NCI-H2227 treated with DMSO at 0.1 percent for 48 hours (cell line): ENCODE data around the gene C1QA.

Source experiments
- DNase-seq: peaks from one replicate; lab custom pipeline; 2025; lab: John Stamatoyannopoulos, UW

C1QA gene, protein sequence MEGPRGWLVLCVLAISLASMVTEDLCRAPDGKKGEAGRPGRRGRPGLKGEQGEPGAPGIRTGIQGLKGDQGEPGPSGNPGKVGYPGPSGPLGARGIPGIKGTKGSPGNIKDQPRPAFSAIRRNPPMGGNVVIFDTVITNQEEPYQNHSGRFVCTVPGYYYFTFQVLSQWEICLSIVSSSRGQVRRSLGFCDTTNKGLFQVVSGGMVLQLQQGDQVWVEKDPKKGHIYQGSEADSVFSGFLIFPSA

DNA sequence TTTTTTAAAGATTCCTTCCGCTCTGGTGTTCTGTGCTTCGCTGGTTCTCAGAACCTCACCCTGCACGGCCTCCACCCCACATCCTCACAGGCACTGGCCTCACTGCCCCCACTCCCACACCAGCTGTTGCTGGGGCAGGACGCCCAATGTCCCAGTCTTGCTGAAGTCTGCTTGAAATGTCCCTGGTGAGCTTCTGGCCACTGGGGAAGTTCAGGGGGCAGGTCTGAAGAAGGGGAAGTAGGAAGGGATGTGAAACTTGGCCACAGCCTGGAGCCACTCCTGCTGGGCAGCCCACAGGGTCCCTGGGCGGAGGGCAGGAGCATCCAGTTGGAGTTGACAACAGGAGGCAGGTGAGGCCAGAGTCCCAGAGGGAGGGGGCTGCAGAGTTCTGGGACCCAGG is at the start of gene C1QA:
TSS of gene C1QA (plus strand) at position 276 of the 400 bp plus-strand sequence. CDS start 989 bp downstream, outside the sequence.
- no peak for DNase-seq

DNA sequence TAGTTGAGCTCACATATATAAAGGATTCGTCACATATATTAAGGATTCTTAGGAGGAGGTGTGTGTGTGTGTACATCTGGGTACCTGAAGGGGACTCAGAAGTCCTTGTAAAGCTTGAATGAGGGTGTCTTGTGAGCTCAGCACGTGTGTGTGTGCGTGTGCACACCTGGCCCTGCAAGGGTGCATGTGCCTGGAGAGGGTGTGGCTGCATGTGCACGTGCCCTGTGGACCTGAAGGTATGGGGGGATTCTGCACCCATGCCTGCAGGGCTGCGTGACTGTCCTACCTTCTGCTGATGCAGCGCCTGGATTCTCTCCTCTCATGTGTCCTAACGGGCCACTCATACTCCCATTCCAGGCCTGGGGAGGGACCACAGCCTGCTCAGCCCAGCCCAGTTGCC is 49.2 kb upstream of the C1QA start:
- no peak for DNase-seq

DNA sequence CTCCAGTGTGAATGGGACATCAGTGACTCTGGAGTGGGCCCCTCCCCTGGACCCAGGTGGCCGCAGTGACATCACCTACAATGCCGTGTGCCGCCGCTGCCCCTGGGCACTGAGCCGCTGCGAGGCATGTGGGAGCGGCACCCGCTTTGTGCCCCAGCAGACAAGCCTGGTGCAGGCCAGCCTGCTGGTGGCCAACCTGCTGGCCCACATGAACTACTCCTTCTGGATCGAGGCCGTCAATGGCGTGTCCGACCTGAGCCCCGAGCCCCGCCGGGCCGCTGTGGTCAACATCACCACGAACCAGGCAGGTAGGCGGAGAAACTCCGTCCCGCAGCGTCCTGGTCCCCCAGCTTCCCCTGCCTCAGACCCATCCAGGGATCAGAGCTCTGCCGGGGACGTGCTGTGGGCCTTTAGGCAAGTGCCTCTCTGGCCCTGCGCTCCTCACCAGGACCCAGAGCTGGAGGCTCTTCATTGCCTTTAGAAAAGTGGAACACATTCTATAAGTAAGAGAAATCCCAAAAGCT is 47.5 kb upstream of the C1QA start:
- no peak for DNase-seq

DNA sequence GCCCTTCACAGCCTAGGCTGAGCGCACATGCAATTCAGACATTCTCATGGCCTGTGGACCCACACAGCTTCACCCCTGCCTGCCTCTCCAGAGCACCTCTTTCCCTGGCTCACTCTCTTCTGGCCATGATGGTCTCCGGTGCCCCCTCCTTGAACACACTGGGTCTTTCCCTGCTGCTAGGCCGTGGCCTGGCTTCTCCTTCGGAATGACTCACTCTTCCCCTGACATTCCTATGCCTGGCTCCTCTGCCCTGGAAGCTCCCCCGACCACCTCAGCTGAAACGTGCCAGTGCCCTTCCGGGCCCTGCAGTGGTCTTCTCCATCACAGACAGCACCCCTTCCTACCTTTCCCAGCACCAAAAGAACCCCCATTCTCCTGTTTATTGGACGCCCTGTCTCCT is 44.9 kb upstream of the C1QA start:
- DNase-seq, result no peak

DNA sequence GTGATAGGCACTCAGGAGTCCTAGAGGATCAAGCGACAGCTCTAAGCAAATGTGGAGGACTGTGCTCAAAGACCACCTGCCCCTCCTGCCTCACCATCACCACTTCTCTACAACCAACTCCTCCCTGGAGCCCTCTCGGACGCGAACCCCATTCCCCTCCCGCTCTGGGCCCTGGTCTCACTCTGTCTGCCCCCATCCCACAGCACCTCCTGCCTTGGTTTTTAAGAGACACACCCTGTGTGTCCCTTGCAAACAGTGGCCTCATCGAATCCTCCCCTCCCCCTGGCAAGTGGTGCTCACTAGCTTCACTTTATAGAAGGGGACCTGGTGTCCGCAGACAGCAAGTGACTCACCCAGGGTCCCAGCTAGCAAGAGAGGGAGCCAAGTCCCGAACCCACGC is 44.4 kb upstream of the C1QA start:
- no peak for DNase-seq

DNA sequence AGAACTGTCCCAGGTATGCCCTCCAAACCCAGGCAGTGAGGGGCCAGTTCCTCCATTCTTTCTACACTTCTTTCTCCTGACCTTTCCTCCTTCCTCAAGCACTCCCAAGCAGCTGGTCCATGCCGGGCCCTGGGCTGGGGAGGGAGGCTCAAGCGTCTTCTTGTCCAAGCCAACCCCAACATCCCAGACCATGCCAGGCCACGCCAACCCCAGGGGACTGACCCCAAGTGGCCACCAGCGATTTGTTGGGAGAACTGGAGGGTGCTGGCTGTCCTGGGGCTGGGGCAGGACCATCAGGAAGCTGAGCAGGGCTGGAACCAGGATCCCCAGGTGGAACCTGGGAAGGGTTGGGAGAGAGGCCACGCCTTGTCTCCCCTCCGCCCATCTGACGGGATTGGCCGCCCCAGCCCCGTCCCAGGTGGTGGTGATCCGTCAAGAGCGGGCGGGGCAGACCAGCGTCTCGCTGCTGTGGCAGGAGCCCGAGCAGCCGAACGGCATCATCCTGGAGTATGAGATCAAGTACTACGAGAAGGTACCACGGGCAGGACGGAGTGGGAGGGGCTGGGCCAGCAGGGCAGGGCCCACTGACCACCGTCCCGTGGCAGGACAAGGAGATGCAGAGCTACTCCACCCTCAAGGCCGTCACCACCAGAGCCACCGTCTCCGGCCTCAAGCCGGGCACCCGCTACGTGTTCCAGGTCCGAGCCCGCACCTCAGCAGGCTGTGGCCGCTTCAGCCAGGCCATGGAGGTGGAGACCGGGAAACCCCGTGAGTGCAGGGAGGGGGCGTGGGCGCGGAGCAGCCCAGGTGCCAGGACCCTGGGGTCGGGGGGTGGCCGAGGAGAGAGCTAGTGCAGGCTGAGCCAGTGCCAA is 43.3 kb upstream of the C1QA start:
- DNase-seq, result no peak

DNA sequence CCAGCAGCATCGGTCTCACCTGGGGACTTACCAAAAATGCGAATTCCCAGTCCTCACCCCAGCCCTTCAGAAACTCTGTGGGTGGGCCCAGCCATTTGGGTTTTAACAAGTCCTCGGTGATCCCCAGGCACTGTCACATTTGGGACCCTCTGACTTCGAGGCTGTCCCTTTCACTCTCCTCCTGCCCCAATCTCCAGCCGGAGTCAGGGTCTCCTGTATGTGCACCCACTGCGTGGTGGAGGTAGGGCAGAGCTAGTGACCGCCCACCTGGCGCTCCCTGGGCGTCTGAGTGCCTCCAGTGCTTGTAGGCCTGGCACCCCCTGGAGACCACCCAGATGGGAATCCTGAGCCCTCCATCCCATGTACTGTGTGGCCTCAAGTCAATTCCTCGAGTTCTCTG is 42.0 kb upstream of the C1QA start:
- DNase-seq, result no peak

DNA sequence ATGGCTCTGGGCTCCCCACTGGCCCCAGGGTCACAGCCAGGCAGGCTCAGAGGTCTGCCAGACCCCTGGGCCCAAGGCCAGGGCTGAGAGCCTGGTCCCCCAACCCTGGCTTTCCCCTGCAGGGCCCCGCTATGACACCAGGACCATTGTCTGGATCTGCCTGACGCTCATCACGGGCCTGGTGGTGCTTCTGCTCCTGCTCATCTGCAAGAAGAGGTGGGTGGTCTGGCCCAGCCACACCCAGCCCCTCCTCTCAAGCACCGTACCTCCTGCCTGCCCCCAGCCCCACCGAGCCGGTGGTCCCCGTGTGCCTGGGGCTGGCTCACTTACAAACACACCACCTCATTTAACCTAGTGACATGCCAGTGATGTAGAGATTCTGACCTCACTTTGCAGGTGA is 41.3 kb upstream of the C1QA start:
- DNase-seq, result no peak

DNA sequence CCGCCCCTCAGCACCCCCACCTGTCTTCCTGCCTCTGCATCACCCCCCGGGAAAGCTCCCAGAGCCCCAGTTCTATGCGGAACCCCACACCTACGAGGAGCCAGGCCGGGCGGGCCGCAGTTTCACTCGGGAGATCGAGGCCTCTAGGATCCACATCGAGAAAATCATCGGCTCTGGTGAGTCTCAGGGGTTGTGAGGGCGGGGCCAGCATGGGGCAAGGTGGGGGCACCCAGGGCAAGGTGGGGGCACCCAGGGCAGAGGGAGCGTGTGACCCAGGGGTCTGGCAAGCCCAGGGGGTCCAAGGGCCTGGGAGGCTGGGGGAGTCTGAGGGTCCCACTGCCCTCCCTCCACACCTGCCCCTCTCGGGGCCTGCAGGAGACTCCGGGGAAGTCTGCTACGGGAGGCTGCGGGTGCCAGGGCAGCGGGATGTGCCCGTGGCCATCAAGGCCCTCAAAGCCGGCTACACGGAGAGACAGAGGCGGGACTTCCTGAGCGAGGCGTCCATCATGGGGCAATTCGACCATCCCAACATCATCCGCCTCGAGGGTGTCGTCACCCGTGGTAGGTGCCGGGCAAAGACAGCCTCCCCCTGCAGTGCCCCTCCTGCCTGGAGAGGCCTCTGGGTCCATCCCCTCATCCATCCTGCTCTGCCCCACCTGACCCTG is 39.0 kb upstream of the C1QA start:
- no peak for DNase-seq

DNA sequence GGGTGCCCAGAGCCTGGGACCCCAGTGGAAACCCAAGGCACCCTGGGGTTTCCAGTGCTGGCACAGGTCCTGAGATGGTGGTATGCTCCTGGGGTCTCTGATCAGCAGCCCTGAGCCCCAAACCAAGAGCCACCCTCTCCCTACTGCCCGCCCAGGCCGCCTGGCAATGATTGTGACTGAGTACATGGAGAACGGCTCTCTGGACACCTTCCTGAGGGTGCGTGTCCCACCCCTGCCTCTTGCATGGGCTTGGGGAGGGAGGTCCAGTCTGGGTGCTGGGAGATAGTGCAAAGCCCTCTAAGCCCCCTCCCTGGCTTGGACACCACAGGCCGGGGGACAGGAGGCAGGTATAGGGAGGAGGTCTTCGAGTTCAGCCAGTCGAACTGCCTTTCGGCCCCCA is 38.4 kb upstream of the C1QA start:
- no peak for DNase-seq

DNA sequence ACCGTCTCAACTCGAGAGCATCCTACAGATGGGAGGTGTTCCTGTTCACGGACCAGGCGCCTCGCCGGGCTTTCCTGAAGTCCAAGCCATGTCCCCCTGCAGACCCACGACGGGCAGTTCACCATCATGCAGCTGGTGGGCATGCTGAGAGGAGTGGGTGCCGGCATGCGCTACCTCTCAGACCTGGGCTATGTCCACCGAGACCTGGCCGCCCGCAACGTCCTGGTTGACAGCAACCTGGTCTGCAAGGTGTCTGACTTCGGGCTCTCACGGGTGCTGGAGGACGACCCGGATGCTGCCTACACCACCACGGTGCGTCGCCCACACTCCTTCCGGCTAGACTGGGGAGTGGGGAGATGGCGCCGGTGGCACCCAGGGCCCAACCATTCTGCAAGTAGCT is 37.7 kb upstream of the C1QA start:
- DNase-seq, result no peak

DNA sequence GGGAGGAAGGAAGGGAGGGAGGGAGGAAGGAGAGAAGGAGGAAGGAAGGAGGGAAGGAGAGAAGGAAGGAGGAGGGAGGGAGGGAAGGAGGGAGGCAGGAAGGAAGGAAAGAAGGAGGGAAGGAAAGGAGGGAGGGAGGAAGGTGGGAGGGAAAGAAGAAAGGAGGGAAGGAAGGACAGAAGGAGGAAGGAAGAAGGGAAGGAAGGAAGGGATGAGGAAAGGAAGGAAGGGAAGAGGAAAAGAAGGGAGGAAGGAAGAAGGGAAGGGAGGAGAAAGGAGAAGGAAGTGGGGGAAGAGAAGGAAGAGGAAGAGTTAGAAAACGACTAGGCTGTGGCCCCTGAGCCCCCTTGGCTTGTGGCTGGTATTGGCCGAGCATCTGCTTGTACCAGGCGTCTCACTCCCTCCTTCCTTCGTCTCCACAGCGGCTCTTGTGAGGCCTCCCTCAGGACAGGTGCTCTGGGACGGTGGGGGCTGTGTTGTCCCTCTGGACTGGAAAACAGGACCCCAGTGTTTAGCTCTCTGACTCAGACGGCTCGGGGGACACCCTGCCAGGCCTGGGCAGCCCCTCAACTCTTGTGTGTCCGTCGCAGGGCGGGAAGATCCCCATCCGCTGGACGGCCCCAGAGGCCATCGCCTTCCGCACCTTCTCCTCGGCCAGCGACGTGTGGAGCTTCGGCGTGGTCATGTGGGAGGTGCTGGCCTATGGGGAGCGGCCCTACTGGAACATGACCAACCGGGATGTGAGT is 36.2 kb upstream of the C1QA start:
- DNase-seq, result no peak

DNA sequence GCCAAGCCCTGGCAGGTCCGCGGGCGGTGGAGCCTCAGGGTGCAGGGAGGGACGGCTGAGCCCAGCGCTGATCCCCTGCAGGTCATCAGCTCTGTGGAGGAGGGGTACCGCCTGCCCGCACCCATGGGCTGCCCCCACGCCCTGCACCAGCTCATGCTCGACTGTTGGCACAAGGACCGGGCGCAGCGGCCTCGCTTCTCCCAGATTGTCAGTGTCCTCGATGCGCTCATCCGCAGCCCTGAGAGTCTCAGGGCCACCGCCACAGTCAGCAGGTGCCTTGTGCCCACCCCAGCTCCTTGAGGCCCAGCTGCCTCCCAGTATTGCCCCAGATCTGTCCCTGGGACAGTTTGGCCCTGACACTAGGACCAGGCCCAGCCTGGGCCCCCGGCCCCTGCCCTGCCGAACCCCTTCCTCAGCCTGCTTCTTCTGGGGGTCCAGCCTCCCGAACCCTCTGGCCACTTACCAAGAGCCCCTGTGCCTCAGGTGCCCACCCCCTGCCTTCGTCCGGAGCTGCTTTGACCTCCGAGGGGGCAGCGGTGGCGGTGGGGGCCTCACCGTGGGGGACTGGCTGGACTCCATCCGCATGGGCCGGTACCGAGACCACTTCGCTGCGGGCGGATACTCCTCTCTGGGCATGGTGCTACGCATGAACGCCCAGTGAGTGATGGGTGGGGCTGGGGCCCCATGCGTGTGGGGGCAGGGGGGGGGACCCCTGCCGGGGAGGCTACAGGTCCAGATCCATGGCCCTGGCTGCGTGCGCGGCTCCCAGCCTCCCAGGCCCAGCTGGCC is 35.4 kb upstream of the C1QA start:
- no peak for DNase-seq

DNA sequence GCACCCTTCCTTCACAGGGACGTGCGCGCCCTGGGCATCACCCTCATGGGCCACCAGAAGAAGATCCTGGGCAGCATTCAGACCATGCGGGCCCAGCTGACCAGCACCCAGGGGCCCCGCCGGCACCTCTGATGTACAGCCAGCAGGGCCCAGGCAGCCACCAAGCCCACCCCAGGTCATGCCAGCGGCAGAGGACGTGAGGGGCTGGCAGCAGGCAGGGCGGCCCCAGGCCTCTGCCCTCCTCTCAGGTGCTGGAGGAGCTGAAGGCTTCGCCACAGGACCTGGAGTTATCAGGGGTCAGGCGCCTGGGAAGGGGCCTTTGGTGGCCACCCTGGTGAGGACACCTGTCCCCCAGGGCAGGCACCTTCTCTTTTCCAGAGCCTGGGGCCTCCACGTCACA is 34.8 kb upstream of the C1QA start:
- no peak for DNase-seq

DNA sequence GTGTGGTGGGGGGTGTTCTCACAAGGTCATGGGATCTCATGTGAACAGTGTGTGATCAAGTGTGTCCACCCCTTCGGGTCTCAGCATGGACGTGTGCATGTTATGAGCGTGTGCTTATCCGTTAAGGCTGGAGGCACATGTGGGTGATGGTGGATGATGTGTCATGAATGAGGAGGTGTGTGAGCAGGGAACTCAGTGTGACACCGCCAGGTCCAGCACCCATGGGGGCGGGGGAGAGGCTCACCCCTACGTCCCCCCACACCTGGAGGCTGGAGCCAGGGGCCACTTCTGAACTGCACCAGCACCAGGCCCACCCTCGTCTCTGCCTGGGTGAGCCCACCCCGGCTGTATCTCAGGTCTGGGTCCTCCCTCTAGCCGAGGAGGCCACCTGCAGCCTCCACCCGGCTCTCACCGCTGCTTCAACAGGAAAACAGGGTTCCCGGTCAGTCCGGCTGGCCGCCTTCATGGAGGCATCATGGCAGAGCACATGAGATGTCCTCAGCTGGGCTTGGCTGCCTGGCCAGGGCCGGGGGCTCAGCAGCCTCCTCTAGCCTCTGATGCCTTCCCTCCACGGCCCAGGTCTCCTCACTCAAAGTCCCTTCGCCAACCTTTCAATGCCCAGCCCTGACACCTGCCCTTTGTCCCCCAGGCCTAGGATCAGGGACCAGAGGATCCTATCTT is 34.2 kb upstream of the C1QA start:
- no peak for DNase-seq

DNA sequence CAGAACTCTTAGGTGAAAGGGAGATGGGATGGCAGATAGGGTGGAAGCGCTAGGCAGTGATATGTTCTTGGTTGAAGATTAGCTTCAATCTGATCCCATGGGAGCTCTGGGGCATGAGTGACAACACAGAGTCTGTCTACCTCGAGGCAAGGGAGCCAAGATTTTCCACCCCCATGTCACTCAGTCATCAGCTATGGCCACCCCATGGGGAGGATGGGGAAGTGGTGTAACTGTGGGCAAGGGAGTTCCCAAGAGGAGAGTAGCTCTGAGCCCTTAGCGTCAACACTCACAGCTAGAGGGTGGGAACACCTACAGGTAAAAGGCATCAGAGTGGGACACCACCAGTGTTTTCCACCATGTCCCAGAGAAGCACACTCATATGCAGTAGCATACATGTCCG is 30.3 kb upstream of the C1QA start:
- no peak for DNase-seq

DNA sequence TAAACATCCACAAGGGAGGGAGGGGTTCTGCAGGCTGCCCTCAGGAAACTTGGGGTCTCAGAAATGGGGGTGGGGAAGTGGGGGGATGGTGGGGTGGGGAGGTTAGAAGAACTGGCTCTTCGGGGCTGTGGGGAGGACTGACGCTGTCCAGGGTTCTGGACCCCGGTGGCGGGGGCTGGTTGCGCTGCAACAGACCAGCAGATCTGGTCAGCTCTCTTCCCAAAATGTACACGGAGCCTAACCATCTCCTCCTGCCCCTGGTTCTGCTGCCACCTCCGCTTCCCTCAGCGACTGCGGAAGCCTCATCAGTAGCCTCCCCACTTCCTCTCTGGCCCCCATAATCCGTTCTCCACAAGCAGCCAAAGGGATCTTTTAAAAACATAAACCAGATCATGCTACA is 29.3 kb upstream of the C1QA start:
- DNase-seq, result no peak

DNA sequence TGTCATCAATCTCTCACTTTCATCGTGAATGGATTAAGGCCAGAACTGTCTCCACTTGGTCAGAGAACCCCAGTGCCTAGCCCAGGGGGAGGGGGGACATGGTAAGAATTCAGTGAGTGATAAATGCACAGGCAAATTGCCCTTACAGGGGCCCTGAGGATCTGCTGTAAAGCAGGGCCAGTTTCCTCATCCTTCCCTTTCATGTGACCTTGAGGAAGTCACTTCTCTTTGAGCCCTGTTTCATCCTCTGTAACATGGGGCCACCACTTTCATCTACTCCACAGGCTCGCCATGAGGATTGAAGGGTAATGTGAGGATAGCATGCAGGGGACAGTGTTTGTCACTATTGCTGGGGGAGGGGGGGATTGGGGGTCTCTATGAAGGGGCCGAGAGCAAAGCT is 28.1 kb upstream of the C1QA start:
- no peak for DNase-seq

DNA sequence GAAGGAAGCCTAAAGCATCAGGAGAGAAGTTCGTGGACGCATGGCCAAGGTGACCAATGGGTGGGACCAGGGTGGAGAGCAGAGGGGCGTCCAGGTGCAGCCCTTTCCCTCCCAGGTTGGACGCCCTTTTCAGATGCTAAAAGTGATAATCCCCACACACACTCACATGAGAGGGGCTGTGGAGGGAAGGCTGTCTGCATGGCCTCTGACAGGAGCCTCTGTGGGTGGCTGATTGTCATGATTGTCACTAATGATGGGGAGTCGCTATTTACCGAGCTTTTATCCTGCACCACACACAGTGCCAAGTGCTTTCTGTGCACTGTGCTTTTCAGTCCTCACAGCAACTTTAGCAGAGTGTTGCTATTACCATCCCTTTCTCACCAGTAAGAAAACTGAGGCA is 27.1 kb upstream of the C1QA start:
- peak; percentile 51 for DNase-seq

DNA sequence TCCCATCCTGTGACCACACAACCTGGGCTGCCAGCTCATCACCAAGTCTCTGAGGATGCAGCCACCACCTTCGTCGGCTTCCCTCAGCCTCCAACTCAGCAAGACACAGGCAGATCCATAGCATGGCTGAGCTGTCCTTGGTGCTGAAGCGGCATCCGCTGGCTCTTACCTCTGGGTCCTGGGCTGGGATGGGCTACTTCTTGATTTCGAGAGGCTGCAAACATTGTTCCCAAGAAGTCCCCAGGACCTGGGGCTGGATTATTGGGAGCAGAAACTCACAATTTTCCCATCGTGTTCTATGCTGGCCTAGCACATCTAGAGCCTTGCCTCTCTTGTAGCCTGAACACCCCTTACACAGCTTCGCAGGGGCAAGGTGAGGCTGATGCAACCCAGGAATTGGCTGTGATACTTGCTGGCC is 24.9 kb upstream of the C1QA start:
- DNase-seq, result no peak
